Small intestine (tissue), 16 donors: ENCODE results near the gene OLIG2. TPM values are rescaled to one million over a fixed set of nuclear protein-coding genes. Genes with fewer than 3 reads are reported as not detected.

Source experiments
- DNase-seq, 2 donors: peaks; one replicate each; pipeline versions ENCODE4 v3.0.0 to v3.0.0-alpha.2; 2013
- FAIRE-seq: peaks from 2 replicates; lab custom pipeline; 2012; peaks lifted over from hg19 to GRCh38; lab: Jason Lieb, UNC
- H3K27ac ChIP-seq, 3 donors: one replicate each; pipeline ENCODE4 v1.5.1; 2013; ENCODE audit warnings: low read length in 2 of 3, mild to moderate bottlenecking in 2 of 3, control low read depth in 1 of 3, inconsistent platforms in 1 of 3, low read depth in 1 of 3, moderate library complexity in 1 of 3
- H3K27me3 ChIP-seq, 3 donors: one replicate each; pipeline ENCODE4 v1.6.1; 2013; ENCODE audit warnings: low read length in 3 of 3, inconsistent platforms in 1 of 3; ENCODE audit not compliant: control insufficient read depth in 3 of 3, insufficient read depth in 3 of 3
- H3K36me3 ChIP-seq, 3 donors: one replicate each; pipeline ENCODE4 v1.6.1; 2013; ENCODE audit warnings: low read length in 3 of 3, inconsistent platforms in 1 of 3, low read depth in 1 of 3, mild to moderate bottlenecking in 1 of 3, moderate library complexity in 1 of 3; ENCODE audit not compliant: control insufficient read depth in 3 of 3, insufficient read depth in 2 of 3
- H3K4me1 ChIP-seq, 3 donors: one replicate each; pipeline ENCODE4 v1.6.1; 2013; ENCODE audit warnings: low read length in 2 of 3, inconsistent platforms in 1 of 3, low read depth in 1 of 3, mild to moderate bottlenecking in 1 of 3, moderate library complexity in 1 of 3; ENCODE audit not compliant: control insufficient read depth in 3 of 3, insufficient read depth in 2 of 3
- H3K4me3 ChIP-seq, 3 donors: one replicate each; pipeline ENCODE4 v1.5.1; 2013; ENCODE audit warnings: low read length in 3 of 3, control low read depth in 1 of 3, inconsistent platforms in 1 of 3, low read depth in 1 of 3, mild to moderate bottlenecking in 1 of 3, moderate library complexity in 1 of 3
- H3K9me3 ChIP-seq, 2 donors: one replicate each; pipeline ENCODE4 v1.6.1; 2013; ENCODE audit warnings: low read depth in 1 of 2, low read length in 1 of 2; ENCODE audit not compliant: control insufficient read depth in 2 of 2, insufficient read depth in 1 of 2
- WGBS, 3 donors: extraction: QIAGEN DNeasy Blood & Tissue Kit; methylation state at CpG; one replicate each; pipeline ENCODE4 v1.1.7; 2013; 5-methylcytosine and 5-hydroxymethylcytosine counted together
- long read RNA-seq, 10 donors: transcript quantifications; one replicate each; lab custom pipeline, GENCODE V29; 2026
- polyA plus RNA-seq, 4 donors: library from polyadenylated mRNA; stranded (reverse) in 3 of 4; unstranded in 1 of 4; fragments of 200-250 nt in 3 of 4; fragments of 120-200 nt in 1 of 4; gene quantifications; one replicate each; pipeline versions ENCODE4 v1.2.1 to v1.2.3, GENCODE V29; 2013
- donor health status: healthy with polysubstance abuse.
- donor health status: control.
- donor health status: control.
- donor health status: Bipolar disorder and iron deficiency.
- donor health status: healthy.

Gene OLIG2
- polyA plus RNA-seq = under 1 TPM in 1 of 4 donors, not detected in 3; 0.01 TPM
- long read RNA-seq, donor 1 = 0 reads
- long read RNA-seq, donor 2 = 0 reads
- long read RNA-seq, donor 3 = 0 reads
- long read RNA-seq, donor 4 = 0 reads
- long read RNA-seq, donor 5 = 0 reads
- long read RNA-seq, donor 6 = 0 reads
- long read RNA-seq, donor 7 = 0 reads
- long read RNA-seq, donor 8 = 0 reads
- long read RNA-seq, donor 9 = 0 reads
- long read RNA-seq, donor 10 = 0 reads

DNA sequence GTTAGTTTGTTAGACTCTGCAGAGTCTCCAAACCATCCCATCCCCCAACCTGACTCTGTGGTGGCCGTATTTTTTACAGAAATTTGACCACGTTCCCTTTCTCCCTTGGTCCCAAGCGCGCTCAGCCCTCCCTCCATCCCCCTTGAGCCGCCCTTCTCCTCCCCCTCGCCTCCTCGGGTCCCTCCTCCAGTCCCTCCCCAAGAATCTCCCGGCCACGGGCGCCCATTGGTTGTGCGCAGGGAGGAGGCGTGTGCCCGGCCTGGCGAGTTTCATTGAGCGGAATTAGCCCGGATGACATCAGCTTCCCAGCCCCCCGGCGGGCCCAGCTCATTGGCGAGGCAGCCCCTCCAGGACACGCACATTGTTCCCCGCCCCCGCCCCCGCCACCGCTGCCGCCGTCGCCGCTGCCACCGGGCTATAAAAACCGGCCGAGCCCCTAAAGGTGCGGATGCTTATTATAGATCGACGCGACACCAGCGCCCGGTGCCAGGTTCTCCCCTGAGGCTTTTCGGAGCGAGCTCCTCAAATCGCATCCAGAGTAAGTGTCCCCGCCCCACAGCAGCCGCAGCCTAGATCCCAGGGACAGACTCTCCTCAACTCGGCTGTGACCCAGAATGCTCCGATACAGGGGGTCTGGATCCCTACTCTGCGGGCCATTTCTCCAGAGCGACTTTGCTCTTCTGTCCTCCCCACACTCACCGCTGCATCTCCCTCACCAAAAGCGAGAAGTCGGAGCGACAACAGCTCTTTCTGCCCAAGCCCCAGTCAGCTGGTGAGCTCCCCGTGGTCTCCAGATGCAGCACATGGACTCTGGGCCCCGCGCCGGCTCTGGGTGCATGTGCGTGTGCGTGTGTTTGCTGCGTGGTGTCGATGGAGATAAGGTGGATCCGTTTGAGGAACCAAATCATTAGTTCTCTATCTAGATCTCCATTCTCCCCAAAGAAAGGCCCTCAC lies at the start of gene OLIG2:
Gene OLIG2 (plus strand): TSS at position 447 of the 954 bp plus-strand sequence. CDS start 928 bp downstream, outside the sequence.
- no peak for FAIRE-seq
- H3K27me3 ChIP-seq = peaks cover 20 to 95% (median 83%) of the 10 kb centered on the region in 3 donors
- WGBS, 3 donors = 3 to 8% (median 7%) methylated on average over 53 to 59 of the region's 59 CpGs

DNA sequence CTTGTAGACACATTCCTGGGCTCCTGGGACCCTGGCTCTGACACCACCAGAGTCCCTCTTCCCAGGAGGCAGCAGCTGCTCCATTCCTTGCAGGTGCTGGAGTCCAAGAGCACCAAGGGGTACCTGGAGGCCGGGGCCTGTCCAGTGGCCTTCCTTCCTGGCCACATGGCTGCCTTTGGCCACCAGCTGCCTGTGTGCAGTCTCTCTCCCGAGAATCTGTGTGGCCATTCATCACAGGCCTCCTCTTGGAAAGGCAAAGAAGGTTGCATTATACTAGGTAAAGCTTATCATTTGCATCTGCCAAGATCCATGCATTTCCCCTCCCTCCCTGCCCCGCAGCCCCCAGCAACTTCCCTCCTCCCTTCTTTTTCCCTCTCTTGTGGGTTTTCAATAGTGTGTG lies 48.9 kb upstream of the OLIG2 start:
- FAIRE-seq (no peak), DNase-seq (no peak)
- 50 to 57% (median 57%) methylated on average over 3 of the region's 3 CpGs for WGBS, 3 donors
- Histone ChIP-seq H3K36me3 (no peaks in the 10 kb centered on the region), H3K27ac (no peak overlapping the region), H3K4me3 (no peak overlapping the region), H3K27me3 (peaks cover 0 to 5% (median 3%) of the 10 kb centered on the region in 3 donors), H3K4me1 (no peaks in the 10 kb centered on the region), H3K9me3 (no peaks in the 10 kb centered on the region)

More for the DNA sequence above, at the start of gene OLIG2:
- Histone ChIP-seq H3K4me1 (no peaks in the 10 kb centered on the region), H3K36me3 (no peaks in the 10 kb centered on the region), H3K27ac (no peak within 1 kb of the TSS), H3K9me3 (no peaks in the 10 kb centered on the region), H3K4me3 (no peak within 1 kb of the TSS)
- DNase-seq = no peak

GRCh38 chr21:32977216-32977615 lies 48.5 kb upstream of the OLIG2 start:
- Histone ChIP-seq H3K9me3 (no peaks in the 10 kb centered on the region), H3K27ac (no peak overlapping the region), H3K27me3 (peaks cover 0 to 5% (median 3%) of the 10 kb centered on the region in 3 donors), H3K36me3 (no peaks in the 10 kb centered on the region), H3K4me1 (no peaks in the 10 kb centered on the region), H3K4me3 (no peak overlapping the region)
- WGBS, 3 donors = 68 to 75% (median 68%) methylated on average over 5 of the region's 5 CpGs
- FAIRE-seq (no peak), DNase-seq (no peak)

DNA sequence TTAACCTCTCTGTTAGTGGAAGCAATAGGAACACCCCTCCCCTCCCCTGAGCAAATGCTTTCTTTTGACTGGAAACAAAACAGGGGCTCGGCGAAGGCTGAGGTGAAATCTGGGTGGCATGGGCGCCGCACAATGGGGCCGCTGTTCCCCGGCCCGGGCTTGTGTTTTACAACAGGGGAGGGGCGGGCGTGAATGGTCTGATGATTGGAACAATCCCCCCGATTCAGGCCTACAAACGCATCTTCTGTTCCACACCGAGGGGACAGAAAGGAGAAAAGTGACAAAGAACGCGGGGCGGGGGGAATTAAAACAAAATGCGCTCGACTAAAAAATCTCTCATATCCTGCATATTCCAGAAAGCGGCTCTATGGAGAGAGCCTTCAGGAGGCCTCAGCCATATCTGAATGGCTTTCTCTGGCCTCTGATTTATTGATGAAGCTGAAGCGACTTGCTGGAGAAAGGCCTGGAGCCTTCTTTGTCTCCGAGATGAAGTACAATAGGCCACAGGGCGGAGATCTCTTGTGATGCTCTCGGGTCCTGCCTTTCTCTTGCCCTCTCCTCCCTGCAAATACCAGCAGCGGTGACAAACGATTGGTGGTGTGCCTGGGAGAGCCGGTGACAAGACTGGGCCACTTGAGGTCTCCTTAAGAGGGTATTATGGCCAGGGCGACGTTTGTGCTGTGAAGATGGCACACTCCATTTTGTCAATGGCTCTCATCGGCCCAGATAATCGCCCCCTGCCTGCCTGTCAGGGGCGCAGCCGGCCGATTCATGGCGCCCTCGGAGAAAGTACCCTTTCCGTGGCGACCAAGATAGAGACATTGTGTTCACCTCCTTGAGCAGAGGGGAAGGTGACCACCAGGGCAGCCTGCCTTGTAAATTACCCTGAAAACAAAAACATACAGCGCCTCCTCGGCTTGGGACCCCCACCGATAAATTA lies 47.1 kb upstream of the OLIG2 start:
- Histone ChIP-seq H3K4me1 (no peaks in the 10 kb centered on the region), H3K4me3 (no peak overlapping the region), H3K27me3 (peaks cover 0 to 5% (median 3%) of the 10 kb centered on the region in 3 donors), H3K27ac (no peak overlapping the region), H3K36me3 (no peaks in the 10 kb centered on the region), H3K9me3 (no peaks in the 10 kb centered on the region)
- DNase-seq (no peak), FAIRE-seq (no peak)
- 81 to 87% (median 84%) methylated on average over 38 to 39 of the region's 39 CpGs for WGBS, 3 donors

- no peaks in the 10 kb centered on the region for H3K4me1 ChIP-seq
- 54 to 69% (median 61%) methylated on average over 2 of the region's 2 CpGs for WGBS, 3 donors
- no peak overlapping the region for H3K27ac ChIP-seq
- no peaks in the 10 kb centered on the region for H3K9me3 ChIP-seq
- H3K36me3 ChIP-seq = no peaks in the 10 kb centered on the region
- no peak overlapping the region for H3K4me3 ChIP-seq
- FAIRE-seq = no peak
- peaks cover 0 to 5% (median 5%) of the 10 kb centered on the region in 3 donors for H3K27me3 ChIP-seq
- no peak for DNase-seq
Observed at GRCh38 chr21:32979598-32980268, 46.0 kb upstream of the OLIG2 start.

- Histone ChIP-seq H3K4me1 (no peaks in the 10 kb centered on the region), H3K27me3 (peaks cover 0 to 3% (median 3%) of the 10 kb centered on the region in 3 donors), H3K27ac (no peak overlapping the region), H3K4me3 (no peak overlapping the region), H3K9me3 (no peaks in the 10 kb centered on the region), H3K36me3 (no peaks in the 10 kb centered on the region)
- DNase-seq (no peak), FAIRE-seq (no peak)
- 81 to 85% (median 81%) methylated on average over 7 of the region's 7 CpGs for WGBS, 3 donors
Observed at GRCh38 chr21:32981096-32981495, 44.6 kb upstream of the OLIG2 start.

DNA sequence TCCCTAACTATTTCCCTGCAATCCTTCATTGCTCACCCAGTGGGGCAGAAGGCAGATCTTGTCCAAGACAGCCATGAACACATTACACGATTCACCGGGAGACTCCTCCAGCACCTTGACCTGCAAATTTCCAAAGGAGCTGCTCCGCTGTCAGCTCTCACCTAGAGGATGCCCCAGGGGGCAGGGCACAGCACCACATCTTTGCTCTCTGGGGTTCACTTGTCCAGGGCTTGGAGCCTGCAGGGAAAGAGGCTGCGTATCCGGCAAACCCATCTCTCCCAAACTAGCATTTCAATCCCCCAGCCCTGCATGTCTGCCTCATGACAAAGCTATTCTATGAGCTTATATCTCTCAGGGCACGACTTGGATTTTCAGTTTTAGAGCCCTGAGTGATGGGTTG lies 35.1 kb upstream of the OLIG2 start:
- Histone ChIP-seq H3K4me3 (no peak overlapping the region), H3K9me3 (peaks cover 0 to 4% of the 10 kb centered on the region in 2 donors), H3K4me1 (no peaks in the 10 kb centered on the region), H3K27me3 (peaks cover 0 to 9% (median 6%) of the 10 kb centered on the region in 3 donors), H3K36me3 (no peaks in the 10 kb centered on the region), H3K27ac (no peak overlapping the region)
- DNase-seq = no peak
- FAIRE-seq = no peak
- WGBS, 3 donors = 54 to 62% (median 61%) methylated on average over 6 of the region's 6 CpGs
